ENCODE results near the gene HDAC8.

The HDAC8 gene

DNA sequence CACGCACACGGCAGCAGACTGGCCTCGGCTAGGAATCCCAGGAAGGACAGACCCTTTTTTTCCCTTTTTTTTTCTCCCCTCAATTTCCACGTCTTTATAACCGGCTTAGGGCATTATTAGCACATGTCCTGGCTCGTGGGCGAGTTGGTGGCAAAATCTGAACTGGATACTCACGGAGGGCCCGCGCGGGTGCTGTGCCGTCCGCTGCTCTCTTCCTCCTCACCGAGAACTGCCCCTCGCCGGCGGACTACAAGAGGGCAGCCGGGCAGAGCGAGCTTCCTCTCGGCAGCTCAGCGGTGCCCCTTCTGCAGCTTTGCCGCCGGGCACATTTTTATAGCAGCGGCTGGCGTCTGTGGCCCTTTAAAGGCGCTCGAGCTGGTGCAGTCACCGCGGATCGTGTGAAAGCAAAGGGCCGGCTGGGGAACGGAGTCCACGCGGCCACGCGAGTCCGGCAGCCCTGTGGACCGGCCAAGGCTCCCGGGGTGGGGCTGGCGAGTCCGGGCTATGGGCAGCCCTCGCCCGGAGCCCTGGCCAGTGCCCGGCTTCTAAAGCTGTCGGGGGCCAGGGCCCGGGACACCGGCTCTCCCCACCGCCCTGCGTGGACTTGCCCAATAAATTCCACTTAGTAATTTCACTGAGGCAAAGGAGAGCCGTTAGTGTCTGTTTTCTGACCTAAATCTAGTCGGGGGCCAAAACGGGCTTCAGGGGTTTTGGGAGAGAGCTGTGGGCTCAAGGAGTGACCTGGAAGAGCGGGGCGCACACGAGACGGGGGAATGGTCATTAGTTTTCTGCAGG is 265.6 kb downstream of the HDAC8 start:
- in situ Hi-C loops (cut with MboI; ENCODE audit: low pct_unique_long_range_greater_than_20kb, low sequenced_read_pairs): loop anchor here (10.0 kb wide), 1 partner anchor 238 kb away; no protein-coding TSS in a partner anchor
- peak; percentile 91 for DNase-seq

DNA sequence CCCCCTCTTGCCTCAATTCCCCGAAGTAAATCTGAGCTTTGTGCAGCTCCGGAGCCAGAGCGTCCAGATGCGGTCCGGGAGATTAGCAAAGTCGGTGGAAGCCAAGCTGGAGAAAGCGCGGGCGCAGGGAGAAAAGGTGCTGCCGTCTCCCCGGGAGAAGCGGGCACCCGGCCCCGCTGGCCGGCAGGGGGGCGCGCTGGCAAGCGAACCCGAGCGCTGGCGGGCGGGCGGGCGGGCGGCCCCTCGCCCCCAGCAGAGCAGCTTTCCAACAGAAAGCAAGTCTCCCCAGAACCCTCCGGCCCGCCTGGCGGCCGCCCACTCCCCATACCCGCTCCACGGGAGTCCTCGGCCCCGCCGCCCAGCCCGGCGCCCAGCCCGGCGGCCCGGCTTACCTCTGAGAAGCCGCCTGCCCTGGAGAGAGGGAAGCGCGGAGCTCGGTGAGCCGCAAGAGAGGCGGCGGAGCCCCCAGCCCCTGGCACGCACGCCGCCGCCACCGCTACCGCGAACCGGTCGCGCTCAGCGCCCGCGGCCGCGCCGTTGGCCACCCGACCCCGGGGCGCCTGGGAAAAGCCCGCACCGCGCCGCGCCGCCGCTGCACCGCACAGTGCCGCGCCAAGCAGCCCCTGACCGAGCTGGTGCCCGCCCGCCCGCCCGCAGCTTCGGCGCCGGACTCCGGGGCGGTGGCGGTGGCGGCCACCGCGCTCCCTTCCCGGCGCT is 266.4 kb downstream of the HDAC8 start:
- in situ Hi-C loops (cut with MboI; ENCODE audit: low pct_unique_long_range_greater_than_20kb, low sequenced_read_pairs): loop anchor here (10.0 kb wide), 1 partner anchor 239 kb away; no protein-coding TSS in a partner anchor
- no peak for DNase-seq

DNA sequence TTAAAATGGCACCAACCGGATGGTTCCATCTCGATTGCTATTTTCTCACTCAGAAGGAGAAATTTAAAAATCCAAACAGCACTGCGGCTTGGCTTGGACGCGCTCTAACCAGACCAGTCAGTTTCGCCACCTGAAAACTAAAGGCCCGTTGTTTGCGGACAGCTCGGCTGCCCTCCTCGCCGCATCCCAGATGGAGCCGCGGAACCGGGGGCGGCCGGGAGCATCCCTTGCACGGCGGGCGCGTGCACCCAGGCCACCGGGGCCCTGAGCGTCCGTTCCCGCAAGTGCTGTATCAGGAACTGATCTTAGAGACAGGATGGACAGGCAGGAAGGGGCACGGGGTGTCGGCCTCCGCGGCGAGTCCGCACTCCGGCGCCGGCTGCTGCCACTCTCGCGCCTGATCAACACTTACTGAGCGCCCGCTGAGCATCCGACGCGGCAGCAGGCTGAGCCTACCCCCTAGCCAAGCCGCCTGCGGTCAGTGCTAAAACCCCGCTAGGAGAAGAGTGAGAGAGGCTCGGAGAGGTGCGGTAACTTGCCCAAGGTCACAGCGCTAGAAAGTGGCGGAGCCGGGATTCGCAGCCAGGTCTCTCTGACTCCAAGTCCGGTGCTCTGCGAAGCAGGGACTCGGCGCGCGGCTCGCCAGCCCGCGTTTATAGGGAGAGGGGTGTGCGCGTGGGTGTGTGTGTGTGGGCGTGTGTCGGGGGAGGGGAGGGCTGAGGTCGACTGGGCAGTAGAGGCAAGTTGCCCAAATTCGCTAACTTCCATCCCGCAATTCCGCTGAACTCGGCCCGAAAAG is 267.2 kb downstream of the HDAC8 start, which contains the start of gene CITED1:
Gene CITED1, minus strand, starts transcription at position 629 of the 799 bp plus-strand sequence. CDS start 3,045 bp downstream, outside the sequence.
- peak; percentile 49 for DNase-seq
- in situ Hi-C loops (cut with MboI; ENCODE audit: low pct_unique_long_range_greater_than_20kb, low sequenced_read_pairs): loop anchor here (10.0 kb wide), 1 partner anchor 239 kb away; no protein-coding TSS in a partner anchor

DNA sequence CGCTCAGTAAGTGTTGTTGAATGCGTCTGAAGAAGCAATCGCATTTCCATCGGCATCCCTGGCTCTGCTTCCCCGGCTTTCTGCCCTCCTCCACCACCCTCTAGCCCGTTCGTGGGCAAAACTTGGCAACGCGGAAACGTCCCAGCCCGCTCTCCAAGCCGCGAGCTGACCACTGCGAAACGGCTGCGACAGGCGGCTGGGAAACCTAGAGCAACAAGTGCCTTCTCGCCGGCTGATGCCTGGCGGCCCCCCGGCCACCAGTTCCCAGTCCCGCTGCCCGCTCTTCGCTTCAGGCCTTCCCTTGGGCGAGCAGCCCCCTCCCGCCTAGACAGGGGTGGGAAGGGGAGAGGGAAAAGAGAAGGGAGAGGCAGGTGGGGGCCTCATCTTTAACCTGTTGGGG is 267.8 kb downstream of the HDAC8 start:
- DNase-seq: no peak
- in situ Hi-C loops (cut with MboI; ENCODE audit: low pct_unique_long_range_greater_than_20kb, low sequenced_read_pairs): loop anchor here (10.0 kb wide), 1 partner anchor 240 kb away; no protein-coding TSS in a partner anchor

DNA sequence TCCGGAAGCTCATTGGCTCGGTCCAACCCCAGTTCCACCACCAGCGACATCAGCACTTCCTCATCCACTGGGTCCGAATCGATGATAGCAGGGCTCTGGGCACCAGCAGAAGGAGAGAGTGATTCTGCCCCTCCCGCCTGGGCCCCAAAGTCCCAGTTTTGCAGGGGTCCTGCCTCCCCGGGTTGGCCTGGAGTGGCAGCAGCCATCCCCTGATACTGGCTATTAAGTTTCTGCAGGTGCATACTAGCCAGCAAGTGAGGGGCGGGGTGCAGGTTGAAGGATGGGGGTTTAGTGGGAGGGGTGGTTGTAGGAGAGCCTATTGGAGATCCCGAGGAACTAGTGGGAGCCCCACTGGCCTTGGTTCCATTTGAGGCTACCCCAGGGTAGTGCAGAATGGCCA is 270.9 kb downstream of the HDAC8 start:
- in situ Hi-C loops (cut with MboI; ENCODE audit: low pct_unique_long_range_greater_than_20kb, low sequenced_read_pairs): loop anchor here (10.0 kb wide), 1 partner anchor 243 kb away; no protein-coding TSS in a partner anchor
- no peak for DNase-seq

DNA sequence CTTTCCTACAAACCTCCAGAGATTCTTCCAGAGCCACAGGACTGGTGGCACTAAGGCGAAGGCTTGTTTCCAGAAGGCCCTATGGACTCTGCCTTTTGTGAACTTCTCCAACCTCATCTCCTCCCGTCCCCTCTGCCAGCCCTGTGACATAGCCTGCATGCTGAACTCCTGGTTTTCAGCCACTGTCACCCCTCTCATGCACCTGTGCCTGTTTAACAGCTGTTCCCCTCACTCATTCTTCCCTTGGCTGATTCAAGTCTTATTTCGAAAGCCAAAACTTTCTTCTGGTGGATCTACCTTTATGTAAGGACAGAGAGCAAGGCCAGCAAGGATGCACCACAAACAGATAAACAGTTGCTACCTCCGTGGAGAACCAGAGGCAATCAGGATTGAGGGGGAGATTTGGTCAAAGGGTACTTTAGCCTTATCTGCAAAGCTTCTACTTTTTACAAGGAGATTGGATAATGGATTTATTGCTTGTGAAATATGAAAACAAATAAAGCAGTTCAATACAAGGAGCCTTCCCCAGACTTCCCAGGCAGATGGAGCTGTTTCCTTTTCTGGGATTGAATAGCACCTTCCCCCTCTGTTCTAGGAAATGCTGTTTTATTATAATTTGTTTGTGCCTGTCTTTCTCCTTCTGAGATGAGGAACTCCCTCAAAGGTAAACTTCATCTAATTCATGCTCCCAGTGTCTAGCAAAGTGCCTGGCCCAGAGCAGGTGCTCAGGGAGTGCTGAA is 272.6 kb downstream of the HDAC8 start:
- in situ Hi-C loops (cut with MboI; ENCODE audit: low pct_unique_long_range_greater_than_20kb, low sequenced_read_pairs): loop anchor here (10.0 kb wide), 1 partner anchor 245 kb away; no protein-coding TSS in a partner anchor

DNA sequence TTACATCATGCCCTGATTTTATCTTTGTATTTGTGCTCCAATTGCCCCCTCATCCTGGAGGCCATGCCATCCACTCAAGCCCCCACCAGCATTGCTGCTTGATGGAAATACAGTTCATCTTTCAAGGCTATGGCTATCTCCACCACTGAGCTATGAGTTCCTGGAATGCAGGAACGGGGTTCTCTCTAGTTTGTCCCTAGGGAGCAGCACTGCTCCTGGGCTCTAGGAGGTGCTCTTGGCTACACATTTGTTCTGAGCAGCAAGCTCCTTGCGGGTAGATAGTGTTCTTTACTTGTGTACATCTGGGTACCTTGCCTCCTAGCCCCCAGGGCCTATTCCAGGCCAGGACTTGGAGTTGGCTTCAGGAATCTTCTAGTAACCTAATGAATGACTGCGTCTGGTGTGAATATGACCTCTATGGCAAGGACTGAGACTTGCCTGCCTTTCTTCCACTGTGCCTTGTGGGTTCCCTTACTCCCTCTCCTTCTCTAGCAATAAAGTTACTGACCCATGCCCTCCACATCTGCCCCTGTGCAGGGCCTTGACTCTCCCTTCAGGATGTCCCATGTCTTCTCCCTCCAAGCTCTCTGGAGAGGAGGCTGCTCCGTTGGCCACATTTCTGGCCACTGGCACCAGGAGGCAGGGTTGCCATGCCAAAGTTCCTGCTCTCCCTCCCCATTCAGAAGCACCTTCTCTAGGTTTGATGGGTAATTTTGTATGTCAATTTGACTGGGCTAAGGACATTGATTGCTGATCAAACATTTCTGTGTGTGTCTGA is 274.5 kb downstream of the HDAC8 start:
- in situ Hi-C loops (cut with MboI; ENCODE audit: low pct_unique_long_range_greater_than_20kb, low sequenced_read_pairs): no loop called here
- DNase-seq: peak; percentile 69

More for the DNA sequence above, 272.6 kb downstream of the HDAC8 start:
- DNase-seq: no peak

DNA sequence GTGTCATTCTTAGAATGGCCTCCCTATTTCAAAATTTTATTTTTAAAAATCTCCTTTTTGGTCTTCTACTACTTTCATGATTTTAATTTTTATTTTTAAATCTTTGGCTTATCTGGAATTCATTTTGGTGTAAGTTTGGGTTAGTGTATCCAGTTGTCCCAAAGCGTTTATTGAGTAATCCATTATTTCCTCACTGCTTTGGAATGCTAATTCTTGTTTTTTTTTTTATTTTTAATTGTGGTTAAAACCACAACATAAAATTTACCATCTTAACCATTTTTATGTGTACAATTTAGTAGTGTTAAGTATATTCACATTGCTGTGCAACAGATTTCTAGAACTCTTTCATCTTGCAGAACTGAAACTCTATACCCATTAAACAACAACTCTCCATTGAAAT is 275.7 kb downstream of the HDAC8 start:
- in situ Hi-C loops (cut with MboI; ENCODE audit: low pct_unique_long_range_greater_than_20kb, low sequenced_read_pairs): no loop called here
- DNase-seq: no peak

DNA sequence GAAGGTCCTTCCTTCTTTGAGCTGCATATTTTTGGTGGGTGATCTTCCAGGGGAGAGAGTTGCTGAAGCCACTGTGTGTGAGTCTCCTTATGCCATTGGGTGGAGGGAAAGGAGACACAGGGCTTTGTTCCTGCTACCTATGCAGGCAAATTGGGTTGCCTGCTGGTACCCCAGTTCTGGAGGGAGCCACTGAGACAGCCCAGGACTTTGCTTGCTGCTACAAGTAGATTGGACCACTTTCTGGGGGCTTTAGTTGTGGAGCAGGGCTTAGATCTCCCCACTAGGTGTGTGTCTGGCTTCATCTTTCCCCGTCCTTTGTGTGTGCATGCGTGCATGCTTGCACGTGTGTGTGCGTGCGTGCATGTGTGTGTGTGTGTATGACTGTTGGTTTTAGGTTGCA is 276.9 kb downstream of the HDAC8 start:
- DNase-seq: no peak
- in situ Hi-C loops (cut with MboI; ENCODE audit: low pct_unique_long_range_greater_than_20kb, low sequenced_read_pairs): no loop called here

DNA sequence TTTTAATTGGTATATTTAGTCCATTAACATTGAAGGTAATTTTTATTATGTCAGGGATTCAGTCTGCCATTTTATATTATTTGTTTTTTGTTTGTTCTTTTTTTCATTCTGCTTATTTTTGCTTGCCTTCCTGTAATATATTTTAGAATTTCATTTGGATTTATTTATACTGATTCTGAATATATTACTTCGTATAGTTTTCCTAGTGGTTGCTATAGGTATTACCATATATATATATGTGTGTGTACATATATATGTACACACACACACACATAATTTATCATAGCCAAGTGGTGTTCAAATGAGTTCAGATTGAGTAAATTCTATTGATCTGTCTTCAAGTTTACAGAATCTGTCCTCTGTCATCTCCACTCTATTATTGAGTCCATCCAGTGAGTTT is 278.1 kb downstream of the HDAC8 start:
- DNase-seq: no peak
- in situ Hi-C loops (cut with MboI; ENCODE audit: low pct_unique_long_range_greater_than_20kb, low sequenced_read_pairs): no loop called here

DNA sequence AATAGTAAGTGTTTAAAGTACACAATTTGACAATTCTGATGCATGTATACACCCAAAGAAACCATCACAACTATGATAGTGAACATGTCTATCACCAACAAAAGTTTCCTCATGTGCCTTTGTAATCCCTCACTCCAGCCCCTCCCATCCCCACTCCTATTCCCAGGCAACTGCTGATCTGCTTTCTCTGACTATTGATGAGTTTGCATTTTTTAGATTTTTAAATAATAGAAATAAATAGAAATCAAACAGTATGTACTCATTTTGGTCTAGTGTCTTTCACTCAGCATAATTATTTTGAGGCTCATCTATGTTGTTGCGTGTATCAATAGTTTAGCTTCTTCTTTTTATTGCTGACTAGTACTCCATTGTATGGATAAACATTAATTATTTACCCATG is 290.3 kb downstream of the HDAC8 start:
- no peak for DNase-seq
- in situ Hi-C loops (cut with MboI; ENCODE audit: low pct_unique_long_range_greater_than_20kb, low sequenced_read_pairs): no loop called here

DNA sequence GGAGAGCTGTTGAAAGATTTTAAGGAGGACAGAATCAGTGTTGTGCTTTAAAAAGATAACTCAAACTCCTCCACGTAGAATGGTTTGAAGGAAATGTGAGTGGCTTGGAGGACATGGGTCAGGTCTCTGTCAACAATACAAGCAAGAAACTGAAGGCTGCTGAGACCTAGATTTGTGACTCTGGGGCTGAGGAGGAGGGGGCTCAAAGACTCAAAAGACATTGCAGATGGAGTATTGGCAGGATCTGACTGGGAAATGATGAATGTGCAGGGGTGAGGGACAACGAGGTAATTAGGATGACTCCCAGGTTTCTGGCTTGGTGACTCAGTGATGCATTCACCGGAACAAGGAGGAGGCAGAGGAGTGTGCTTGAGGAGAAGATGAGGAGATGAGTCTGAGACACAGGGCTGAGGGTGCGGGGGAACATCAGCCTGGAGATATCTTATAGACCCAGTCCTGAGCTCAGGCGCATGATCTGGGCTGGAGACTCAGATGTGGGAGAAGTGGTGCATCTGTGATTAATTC is 292.3 kb downstream of the HDAC8 start:
- no peak for DNase-seq
- in situ Hi-C loops (cut with MboI; ENCODE audit: low pct_unique_long_range_greater_than_20kb, low sequenced_read_pairs): no loop called here
